ENCODE measurements around the gene DDX51.

The DDX51 gene

GRCh38 chr12:132132609-132133430 is 11.3 kb downstream of the DDX51 start:
- no peak for TF ChIP-seq CTCF (IDR thresholded peaks at IDR 0.05; ENCODE audit: insufficient read depth, low read length, missing control alignments)
- CTCF ChIA-PET: interaction anchor here (1.1 kb wide), 1 partner anchor 10 kb away, joined by 5 read pairs; no protein-coding TSS in a partner anchor
- POLR2A ChIA-PET: interaction anchor here (0.6 to 1.7 kb wide), 2 partner anchors 9 to 20 kb away, joined by 3 to 7 read pairs; no protein-coding TSS in a partner anchor
- no peak overlapping the region for H3K4me3 ChIP-seq (ENCODE audit: low read depth, low read length)
- no peak for DNase-seq (ENCODE audit: low read depth, low spot score)

DNA sequence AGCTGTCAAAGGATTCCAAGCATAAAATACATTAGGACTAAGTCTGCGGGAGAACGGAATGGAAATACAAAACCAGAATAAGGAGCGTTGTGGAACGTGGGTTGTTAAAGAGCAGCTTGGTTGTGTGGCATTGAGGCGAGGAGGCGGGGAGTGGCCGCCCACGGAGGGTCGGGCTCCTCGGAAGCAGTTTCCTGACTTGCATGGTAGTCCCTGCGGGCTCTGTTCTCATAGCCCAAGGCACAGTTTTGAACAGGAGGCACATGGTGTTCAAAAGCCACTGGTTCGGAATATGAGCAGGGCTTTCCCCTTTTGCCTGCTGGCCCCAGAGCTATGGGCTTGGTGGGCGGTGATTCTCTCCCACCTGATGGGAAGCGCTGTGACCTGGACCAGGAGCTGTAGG is 12.2 kb downstream of the DDX51 start:
- ChIA-PET CTCF (interaction anchor here (1.1 kb wide), 1 partner anchor 11 kb away, joined by 5 read pairs; no protein-coding TSS in a partner anchor), POLR2A (interaction anchor here (1.7 kb wide), 1 partner anchor 10 kb away, joined by 3 read pairs; no protein-coding TSS in a partner anchor)
- no peak overlapping the region for H3K4me3 ChIP-seq (ENCODE audit: low read depth, low read length)
- no peak for DNase-seq (ENCODE audit: low read depth, low spot score)
- TF ChIP-seq CTCF (IDR thresholded peaks at IDR 0.05; ENCODE audit: insufficient read depth, low read length, missing control alignments): no peak

DNA sequence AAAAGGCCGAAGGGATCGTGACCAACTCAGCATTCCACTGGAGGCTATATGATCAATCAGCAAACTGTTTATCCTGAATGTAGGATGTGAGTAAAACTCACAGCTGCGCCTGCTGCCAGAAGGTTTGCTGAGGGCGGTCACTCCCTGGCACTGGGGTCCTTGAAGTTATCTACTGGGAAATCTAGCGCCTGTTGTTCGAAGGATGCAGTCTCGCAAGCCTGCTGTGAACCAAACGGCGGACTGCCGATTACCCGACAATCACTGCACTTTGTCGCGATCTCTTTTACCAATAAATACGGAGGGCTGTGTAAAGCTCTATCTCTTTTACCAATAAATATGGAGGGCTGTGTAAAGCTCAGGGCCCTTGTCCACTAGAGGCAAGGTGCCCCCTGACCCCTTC is 12.9 kb downstream of the DDX51 start:
- no peak for TF ChIP-seq CTCF (IDR thresholded peaks at IDR 0.05; ENCODE audit: insufficient read depth, low read length, missing control alignments)
- CTCF ChIA-PET: no interaction called here
- POLR2A ChIA-PET: no interaction called here
- DNase-seq (ENCODE audit: low read depth, low spot score): no peak
- no peak overlapping the region for H3K4me3 ChIP-seq (ENCODE audit: low read depth, low read length)

DNA sequence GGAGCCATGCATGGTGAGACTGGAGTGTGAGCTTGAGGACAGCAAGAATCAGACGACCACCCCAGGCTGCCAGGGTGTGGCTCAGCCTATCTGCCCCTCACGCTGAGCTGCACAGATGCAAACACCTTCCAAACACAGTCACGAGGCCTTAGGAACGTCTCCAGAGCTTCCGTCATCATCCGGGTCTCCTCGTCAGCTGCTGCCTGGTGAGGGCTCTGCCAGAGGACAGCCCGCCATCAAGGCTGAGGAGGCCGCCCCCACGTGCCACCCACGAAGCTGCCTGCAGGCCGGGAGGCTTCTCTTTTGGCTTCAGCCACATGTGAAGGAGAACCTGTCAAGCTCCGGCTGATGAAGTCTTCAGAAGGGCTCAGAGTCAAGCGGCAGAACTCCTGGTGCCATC is 13.4 kb downstream of the DDX51 start:
- no peak for DNase-seq (ENCODE audit: low read depth, low spot score)
- no peak overlapping the region for H3K4me3 ChIP-seq (ENCODE audit: low read depth, low read length)
- no peak for TF ChIP-seq CTCF (IDR thresholded peaks at IDR 0.05; ENCODE audit: insufficient read depth, low read length, missing control alignments)
- POLR2A ChIA-PET: no interaction called here
- CTCF ChIA-PET: no interaction called here

DNA sequence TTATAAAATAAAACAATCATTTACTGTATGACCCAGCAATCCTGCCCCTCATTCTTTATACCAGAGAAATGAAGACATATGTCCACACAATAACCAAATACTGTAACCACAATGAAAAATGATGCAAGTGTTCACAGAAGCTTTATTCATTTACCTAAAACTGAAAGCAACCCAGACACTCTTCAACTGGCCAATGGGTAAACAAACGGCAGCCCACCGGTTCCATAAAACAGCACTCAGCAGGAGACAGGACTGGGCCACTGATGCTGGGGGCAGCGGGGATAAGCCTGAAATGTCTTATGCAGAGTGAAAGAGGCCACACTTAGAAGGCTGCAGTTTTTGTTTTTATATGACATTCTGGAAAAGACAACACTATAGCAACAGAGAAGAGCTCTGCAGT is 15.1 kb downstream of the DDX51 start:
- H3K4me3 ChIP-seq (ENCODE audit: low read depth, low read length): no peak overlapping the region
- CTCF ChIA-PET: interaction anchor here (1.4 kb wide), 1 partner anchor 8 kb away, joined by 3 read pairs; no protein-coding TSS in a partner anchor
- no peak for TF ChIP-seq CTCF (IDR thresholded peaks at IDR 0.05; ENCODE audit: insufficient read depth, low read length, missing control alignments)
- POLR2A ChIA-PET: no interaction called here
- DNase-seq (ENCODE audit: low read depth, low spot score): no peak

DNA sequence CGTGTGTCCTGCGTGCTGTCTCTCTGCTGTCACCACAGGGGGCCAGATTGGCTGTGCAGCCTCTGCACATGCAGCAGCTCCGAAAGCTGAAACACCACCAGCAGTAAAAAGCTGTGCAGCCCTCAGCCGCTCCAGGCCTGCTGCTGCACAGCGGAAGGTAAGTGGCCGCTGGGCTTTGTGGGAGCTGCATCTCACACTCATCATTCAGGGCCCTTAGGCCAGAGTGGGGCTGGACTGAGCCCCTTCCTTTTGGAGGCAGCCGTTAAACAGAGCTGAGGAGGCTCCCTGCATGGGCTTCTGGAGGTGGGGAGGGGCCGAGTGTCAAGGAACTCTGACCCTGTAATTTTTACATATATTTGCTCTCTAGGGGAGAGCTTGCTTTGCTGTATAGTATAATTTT is 17.1 kb downstream of the DDX51 start:
- no peak for DNase-seq (ENCODE audit: low read depth, low spot score)
- no peak for TF ChIP-seq CTCF (IDR thresholded peaks at IDR 0.05; ENCODE audit: insufficient read depth, low read length, missing control alignments)
- ChIA-PET CTCF (interaction anchor here (1.6 kb wide), 1 partner anchor 19 kb away, joined by 4 read pairs; no protein-coding TSS in a partner anchor), POLR2A (no interaction called here)
- H3K4me3 ChIP-seq (ENCODE audit: low read depth, low read length): no peak overlapping the region

Measured in AG04449 (cell line).